HG02973 (cell line): ENCODE measurements around the gene HSPA1A.
A peak's percentile ranks its signal among the peaks of the same experiment; 100 is the strongest.
"Not testable (repeated sequence)": the region's sequence is repeated elsewhere in the genome, so short reads cannot be mapped to it uniquely, and the experiment has no call there.

Experiments
- ATAC-seq: cut with Tn5 transposase; IDR thresholded peaks from one replicate; pipeline ENCODE4 v1.9.1; 2021; ENCODE audit warnings: moderate library complexity; ENCODE audit not compliant: unreplicated experiment

The HSPA1A gene

DNA sequence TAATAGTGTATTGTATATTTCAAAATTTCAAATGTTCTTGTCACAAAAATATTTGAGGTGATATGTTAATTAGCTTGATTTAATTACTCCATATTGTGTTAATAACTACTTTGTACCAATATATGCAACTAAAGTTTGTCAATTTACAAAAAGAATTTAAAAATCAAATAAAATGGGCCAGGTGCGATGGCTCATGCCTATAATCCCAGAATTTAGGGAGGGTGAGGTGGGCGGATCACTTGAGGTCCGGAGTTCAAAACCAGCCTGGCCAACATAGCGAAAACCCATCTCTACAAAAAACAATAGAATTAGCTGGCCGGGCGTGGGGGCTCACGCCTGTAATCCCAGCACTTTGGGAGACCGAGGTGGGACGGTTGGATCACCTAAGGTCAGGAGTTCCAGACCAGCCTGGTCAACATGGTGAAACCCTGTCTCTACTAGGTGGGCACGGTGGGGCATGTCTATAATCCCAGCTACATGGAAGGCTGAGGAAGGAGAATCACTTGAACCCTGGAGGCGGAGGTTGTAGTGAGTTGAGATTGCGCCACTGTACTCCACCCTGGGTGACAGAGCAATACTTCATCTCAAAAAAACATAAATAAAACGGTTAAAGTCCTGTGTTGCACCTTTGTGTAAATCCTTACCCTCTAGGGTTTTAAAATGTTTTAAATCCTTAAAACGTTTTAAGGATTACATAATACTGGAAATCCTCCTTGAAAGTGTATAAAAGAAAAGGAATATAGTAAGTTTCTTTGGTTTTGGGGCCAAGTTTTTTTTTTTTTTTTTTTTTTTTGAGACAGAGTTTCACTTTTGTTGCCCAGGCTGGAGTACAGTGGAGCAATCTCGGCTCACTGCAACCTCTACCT lies 16.2 kb downstream of the HSPA1A start:
- no peak for ATAC-seq

DNA sequence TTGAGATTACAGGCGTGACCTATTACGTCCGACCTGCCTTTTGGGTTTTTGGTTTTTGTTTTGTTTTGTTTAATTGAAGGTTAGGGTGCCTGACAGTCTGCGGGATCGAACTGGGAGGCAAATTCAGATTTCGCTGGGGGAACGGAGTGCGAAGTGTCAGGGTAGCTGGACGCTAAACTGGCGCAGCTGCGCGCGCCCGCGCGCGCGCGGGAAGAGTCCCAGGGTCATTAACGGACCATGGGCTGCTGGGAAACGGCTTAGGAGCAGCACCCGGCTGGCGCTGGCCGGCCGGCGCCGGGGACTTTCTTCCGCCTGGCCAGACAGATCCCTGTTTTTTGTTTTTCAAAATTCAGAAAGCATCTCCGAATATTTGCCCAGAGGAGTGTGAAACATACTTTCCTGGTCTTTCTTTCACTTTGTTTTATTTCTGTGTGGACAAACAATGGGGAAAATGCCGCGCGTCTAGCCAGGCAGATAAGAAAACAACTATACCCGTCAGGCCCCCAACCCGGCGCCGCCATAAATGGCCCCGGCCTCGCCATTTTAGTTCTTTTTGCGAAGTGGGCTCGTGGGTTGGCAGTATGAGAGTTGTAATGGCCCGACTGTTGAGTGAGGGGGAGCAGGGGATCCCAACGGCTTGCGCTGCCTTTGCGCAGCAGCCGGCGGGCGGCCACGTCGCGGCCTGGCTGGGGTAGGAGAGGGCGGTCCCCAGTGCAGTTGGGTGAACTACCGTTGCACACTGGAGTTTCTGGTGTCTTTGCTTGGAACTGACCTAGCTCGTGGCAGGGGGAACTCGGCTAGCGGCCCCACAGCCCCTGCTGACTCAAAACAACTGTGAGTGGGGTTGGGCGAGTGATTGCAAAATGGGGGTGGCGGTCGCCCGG lies 19.3 kb downstream of the HSPA1A start:
- ATAC-seq: peak; percentile 34

DNA sequence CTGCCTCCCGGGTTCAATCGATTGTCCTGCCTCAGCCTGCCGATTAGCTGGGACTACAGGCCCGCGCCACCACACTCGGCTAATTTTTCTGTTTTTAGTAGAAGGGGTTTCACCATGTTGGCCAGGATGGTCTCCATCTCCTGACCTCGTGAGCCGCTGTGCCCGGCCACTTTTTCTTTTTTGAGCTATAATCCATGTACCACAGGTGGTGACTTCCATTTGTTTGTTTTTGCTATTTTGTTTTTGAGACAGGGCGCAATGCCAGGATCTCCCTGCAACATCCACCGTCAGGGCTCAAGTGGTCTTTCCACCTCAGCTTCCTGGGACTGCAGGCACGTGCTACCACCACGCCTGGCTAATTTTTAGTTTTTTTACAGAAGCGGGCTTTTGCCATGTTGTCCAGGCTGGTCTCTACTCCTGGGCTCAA lies 20.7 kb downstream of the HSPA1A start:
- no peak for ATAC-seq

DNA sequence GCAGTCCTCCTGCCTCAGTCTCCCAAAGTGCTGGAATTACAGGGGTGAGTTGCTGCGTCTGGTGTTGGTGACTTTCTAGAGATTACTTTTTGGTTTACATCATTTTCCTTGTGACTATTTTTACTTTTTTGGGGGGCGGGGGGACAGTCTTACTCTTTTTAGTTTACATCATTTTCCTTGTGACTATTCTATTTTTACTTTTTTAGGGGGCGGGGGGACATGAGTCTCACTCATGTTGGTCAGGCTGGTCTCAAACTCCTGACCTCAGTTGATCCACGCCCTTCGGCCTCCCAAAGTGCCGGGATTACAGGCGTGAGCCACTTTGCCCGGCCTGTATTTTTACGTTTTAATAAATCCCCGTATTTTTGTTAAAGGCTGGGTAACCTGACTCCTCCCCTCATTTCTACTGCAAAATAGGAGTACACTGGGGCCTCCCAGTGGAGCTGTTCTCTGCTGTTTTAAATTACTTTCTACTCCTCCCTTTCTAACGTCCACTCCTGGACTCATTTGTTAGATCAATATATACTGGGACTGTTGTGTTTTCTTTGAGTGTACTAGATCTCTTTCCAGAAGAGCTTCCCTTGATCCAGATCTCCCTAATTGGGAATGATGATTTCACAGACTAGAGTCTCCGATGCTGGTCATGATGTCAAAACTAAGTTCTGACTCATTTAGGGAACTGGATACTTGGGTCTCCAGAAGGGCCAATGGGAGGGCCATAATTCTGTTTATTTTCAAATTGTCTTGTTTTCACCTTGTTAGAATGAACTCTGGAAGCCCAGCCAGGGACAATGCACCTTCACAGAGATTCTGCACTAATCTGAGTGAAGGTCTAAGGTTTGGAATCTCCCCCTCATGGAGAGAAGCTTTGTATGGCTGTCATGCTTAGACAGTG lies 21.4 kb downstream of the HSPA1A start:
- ATAC-seq: no peak

DNA sequence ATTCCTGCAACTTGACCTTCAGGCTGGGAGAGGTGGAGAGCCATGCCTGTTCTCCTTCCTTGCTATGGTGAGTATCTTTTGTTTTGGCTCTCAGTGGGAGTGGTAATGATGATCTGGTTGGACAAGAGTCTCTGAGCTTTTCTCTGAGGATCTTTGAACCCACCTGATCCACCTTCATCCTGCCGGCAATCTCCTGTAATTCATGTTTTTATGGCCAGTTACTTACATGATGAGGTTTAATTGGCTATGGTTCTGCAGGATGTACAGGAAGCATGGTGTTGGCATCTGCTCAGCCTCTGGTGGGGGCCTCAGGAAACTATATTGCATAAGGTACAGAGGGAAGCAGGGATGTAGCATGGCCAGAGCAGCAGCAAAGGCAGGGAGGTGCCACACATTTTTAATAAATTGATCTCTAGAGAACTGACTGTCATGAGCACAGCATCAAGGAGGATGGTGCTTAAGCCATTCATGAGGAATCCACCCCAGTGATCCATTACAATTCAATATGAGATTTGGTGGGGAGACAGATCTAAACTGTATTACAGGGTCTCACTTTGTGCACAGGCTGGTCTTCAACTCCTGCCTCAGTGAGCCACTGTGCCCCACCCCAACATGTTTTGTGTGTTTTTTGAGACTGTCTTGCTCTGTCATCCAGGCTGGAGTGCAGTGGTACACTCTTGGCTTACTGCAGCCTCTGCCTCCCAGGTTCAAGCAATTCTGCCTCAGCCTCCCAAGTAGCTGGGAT lies 22.2 kb downstream of the HSPA1A start:
- ATAC-seq: no peak

DNA sequence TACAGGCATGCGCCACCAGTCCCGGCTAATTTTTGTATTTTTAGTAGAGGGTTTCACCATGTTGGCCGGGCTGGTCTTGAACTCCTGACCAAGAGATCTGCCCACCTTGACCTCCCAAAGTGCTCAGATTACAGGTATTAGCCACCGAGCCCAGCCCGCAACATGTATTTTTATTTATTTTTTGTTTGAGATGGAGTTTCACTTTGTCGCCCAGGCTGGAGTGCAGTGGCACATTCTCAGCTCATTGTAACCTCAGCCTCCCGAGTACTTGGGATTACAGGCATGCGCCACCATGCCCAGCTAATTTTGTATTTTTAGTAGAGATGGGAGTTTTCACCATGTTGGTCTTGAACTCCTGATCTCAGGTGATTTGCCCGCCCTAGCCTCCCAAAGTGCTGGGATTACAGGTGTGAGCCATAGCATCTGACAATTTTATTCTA lies 22.8 kb downstream of the HSPA1A start:
- not testable (repeated sequence) for ATAC-seq

DNA sequence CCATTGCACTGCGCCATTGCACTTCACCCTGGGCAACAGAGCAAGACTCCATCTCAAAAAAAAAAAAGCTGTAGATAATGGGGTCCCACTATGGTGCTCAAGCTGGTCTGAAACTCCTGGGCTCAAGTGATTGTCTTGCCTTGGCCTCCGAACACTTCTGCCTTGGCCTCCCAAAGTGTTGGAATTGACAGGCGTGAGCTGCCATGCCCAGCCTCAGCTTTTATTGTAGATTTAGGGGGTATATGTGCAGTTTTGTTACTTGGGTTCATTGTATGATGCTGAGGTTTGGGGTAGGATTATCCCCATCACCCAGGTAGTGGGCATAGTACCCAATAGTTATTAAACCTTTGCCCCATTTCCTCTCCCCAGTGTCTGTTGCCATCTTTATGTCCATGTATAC lies 23.6 kb downstream of the HSPA1A start:
- no peak for ATAC-seq

DNA sequence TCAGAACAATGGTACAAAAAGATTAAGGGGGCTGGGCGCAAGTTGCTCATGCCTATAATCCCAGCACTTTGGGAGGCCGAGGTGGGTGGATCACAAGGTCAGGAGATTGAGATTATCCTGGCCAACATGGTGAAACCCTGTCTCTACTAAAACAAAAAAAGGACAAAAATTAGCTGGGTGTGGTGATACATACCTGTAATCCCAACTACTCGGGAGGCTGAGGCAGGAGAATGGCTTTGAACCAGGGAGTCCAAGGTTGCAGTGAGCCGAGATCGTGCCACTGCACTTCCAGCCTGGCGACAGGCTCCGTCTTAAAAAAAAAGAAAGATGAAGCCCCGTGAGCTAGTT lies 24.4 kb downstream of the HSPA1A start:
- ATAC-seq: not testable (repeated sequence)

DNA sequence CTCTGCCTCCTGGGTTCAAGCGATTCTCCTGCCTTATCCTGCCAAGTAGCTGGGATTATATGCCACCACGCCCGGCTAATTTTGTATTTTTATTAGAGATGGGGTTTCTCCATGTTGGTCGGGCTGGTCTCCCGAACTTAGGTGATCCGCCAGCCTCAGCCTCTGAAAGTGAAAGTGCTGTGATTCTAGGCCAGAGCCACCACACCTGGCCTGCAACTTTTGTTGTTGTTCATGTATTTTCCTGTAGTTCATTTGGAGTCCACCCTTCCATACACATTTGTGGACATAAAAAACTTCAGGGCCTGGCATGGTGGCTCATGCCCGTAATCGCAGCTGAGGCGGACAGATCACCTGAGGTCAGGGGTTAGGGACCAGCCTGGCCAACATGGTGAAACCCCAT lies 26.7 kb downstream of the HSPA1A start:
- ATAC-seq: no peak

DNA sequence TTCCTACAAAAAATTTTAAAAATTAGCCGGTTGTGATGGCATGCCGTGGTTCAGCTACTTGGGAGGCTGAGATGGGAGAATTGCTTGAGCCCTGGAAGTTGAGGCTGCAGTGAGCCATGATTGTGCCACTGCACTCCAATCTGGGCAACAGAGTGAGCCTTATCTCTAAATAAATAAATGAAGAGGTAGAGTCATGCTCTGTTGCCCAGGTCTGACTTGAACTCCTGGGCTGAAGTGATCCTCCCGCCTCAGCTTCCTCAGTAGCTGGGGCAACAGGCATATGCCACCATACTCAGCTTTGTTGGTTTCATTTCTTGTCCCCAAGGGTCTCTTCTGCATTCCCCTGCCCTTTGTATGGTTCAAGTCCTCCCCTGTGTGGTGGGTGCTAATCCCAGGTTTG lies 29.2 kb downstream of the HSPA1A start:
- ATAC-seq: no peak

DNA sequence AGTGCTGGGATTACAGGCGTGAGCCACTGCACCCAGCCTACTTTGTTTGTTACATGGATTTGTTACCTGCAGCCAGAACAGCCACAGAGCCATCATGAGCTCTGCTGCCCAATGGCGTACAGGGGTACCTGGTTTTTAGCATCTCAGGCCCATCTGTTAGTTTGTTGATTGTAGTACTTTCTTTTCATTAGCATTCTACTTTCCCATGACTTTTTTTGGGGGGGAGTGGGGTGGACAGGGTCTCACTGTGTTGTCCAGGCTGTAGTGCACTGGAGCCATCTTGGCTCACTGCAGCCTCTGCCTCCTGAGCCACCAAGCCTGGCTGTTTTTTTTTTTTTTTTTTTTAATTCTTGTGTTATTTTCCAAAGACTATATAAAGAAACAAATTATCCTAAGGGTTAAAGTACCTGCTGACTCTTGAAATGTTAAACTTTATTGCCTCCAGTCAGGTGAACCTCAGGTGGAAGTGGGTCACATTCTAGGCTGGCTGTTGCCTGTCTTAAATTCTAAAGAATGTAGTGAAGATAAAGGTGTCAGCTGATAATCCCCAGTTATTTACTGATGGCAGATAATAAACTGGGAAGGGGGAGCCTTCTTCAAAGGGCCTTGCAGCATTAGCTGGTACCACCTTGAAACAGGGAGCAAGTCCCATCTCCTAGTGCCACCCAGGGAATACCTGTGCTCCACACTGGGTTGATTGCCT lies 32.1 kb downstream of the HSPA1A start:
- ATAC-seq: no peak

DNA sequence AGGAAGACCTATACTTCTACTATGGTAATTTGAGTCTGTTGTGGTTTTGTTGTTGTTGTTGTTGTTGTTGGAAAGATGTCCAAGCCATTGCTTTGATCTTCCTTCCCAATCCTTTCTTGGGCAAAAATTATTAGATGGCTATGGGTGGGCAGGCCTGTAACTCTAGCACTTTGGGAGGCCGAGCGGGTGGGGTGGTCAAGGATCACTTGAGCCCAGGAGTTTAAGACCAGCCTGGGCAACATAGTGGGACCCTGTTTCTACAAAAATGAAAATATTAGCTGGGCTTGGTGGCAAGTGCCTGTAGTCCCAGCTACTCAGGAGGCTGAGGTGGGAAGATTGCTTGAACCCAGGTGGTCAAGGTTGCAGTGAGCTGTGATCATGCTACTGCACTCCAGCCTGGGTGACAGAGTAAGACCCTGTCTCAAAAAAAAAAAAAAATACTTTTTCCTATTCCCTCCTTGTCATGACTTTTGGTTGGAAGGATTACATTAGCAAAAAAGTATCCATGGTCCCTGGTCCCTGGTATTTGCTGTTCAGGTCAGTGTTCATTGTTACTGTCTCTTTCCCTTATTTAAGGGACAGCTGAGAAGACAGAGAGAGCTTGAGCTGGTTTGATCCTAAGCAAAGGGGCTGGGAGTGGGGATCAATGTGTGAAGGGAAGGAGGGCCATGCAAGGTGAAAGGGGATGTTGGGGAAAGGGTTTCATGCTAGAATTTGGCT lies 35.6 kb downstream of the HSPA1A start:
- no peak for ATAC-seq

DNA sequence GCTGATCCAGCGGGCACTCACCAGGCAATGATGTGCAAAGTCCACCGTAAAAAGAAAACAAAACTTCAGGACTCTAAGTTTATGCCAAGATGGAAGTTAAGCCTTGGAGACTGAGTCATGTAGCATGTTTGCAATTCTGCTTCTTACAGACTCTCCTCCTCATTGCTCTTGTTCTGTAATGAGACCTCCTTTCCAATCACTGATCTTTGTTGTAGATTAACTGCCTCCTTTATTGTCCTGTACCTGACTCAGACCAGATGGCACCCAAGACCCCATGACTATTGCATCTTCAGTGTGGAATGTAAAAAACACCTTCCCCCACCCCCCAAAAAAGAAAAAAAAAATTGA lies 36.1 kb downstream of the HSPA1A start:
- no peak for ATAC-seq

DNA sequence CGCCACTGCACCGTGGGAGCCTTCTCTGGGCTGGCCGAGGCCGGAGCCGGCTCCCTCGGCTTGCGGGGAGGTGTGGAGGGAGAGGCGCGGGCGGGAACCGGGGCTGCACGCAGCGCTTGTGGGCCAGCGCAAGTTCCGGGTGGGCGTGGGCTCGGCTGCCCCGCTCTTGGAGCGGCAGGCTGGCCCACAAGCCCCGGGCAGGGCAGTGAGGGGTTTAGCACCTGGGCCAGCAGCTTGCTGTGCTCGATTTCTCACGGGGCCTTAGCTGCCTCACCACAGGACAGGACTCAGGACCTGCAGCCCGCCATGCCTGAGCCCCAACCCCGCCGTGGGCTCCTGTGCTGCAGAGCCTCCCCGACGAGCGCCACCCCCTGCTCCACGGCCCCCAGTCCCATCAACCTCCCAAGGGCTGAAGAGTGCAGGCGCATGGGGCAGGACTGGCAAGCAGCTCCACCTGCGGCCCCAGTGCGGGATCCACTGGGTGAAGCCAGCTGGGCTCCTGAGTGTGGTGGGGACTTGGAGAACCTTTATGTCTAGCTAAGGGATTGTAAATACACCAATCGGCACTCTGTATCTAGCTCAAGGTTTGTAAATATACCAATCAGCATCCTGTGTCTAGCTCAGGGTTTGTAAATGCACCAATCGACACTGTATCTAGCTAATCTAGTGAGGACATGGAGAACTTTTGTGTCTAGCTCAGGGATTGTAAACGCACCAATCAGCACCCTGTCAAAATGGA lies 36.8 kb downstream of the HSPA1A start:
- ATAC-seq: not testable (repeated sequence)

DNA sequence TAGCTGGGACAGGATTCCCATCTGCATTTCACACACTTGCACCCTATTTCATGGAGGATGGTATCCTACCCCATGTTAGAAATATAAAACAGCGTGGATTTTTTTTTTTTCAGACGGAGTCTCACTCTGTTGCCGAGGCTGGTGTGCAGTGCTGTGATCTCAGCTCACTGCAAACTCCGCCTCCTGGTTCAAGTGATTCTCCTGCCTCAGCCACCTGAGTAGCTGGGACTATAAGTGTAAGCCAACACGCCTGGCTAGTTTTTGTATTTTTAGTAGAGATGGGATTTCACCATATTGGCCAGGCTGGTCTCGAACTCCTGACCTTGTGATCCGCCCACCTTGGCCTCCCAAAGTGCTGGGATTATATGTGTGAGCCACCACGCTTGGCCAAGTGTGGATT lies 42.4 kb downstream of the HSPA1A start:
- ATAC-seq: not testable (repeated sequence)

DNA sequence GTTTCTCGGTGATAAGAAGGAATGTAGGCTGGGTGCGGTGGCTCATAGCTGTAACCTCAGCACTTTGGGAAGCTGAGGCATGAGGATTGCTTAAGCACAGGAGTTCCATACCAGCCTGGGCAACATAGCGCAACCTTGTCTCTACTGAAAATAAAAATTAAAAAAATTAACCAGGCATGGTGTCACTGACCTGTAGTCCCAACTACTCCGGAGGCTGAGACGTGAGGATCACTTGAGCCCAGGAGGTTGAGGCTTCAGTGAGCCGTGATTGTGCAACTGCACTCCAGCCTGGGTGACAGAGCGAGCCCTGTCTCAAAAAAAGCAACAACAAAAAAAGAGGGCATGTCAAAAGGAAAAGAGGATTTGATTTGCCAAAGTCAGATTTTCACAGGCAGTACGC lies 43.4 kb downstream of the HSPA1A start:
- no peak for ATAC-seq

DNA sequence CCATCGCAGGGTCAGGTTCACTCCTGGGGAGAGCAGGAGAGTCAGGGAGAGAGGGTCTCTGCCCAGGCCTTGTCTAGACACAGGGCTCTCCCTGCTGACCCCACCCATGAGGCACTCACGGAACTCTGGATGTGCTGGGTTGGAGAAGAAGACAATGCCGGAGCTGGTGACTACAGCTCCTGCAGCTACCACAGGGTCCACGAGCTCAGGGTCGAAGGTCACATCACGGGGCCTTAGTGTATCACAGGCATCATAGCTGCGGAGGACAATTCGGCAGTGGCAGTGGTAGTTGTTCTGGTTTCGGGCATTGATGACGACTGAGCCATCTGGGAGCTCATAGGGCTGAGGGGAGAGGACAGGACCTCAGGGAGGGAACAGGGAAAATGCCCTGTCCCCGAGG lies 44.6 kb downstream of the HSPA1A start:
- no peak for ATAC-seq

DNA sequence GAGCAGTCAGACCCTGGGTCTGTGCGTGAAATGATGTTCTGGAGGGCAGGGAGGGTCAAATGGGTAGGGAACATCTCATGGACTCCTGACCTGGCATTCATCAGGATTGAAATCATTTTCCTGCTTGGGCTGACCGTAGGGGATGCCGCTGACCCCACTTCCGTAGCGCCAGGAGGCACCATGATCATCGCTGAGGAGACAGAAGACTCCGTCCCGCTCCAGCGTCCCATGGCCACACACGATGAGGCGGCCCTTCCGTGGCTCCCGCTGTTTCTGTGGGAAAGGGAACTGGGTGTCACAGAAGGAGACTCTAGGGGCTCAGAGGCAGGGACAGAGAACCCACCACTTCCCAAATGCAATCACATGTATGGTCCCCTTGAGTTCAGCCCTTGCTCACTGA lies 45.0 kb downstream of the HSPA1A start:
- ATAC-seq: no peak
